Stomach (tissue), 9 donors: Measurements from ENCODE around the gene NKAIN2. TPM values are rescaled to one million over a fixed set of nuclear protein-coding genes. Genes with fewer than 3 reads are reported as not detected.

Experiments used
- DNase-seq, 2 donors: peaks; one replicate each; pipeline versions ENCODE4 v3.0.0 to v3.0.0-alpha.2; 2013 to 2019
- H3K27ac ChIP-seq, 5 donors: fragments of 200-600 bp in 4 of 5; sonication (generic) in 4 of 5; one replicate each; pipeline ENCODE4 v1.5.1; 2013 to 2019; ENCODE audit warnings: mild to moderate bottlenecking in 1 of 5, moderate library complexity in 1 of 5
- H3K27me3 ChIP-seq, 3 donors: fragments of 200-600 bp; sonication (generic); one replicate each; pipeline ENCODE4 v1.5.1; 2017 to 2019; ENCODE audit warnings: mixed run types in 1 of 3
- H3K36me3 ChIP-seq, 4 donors: fragments of 200-600 bp; sonication (generic); 1 replicate in 3 of 4; 2 replicates in 1 of 4; pipeline ENCODE4 v1.5.1; 2016 to 2019
- H3K4me1 ChIP-seq, 4 donors: fragments of 200-600 bp; sonication (generic); one replicate each; pipeline ENCODE4 v1.5.1; 2016 to 2019
- H3K4me3 ChIP-seq, 4 donors: fragments of 200-600 bp; sonication (generic) in 3 of 4; one replicate each; pipeline ENCODE4 v1.5.1; 2016 to 2019; ENCODE audit warnings: mild to moderate bottlenecking in 1 of 4
- H3K9me3 ChIP-seq, 4 donors: fragments of 200-600 bp; sonication (generic); one replicate each; pipeline ENCODE4 v1.5.1; 2016 to 2019
- CTCF ChIP-seq, 7 experiments: fragments of 450-650 bp in 4 of 7; fragments of 200-600 bp in 3 of 7; sonication (generic) in 3 of 7; IDR thresholded peaks; one replicate each; pipeline ENCODE4 v1.5.1; 2016 to 2019; ENCODE audit warnings: antibody characterized with exemption in 7 of 7, control low read depth in 2 of 7, mild to moderate bottlenecking in 1 of 7
- EP300 ChIP-seq: sonication (generic); formaldehyde crosslinking; IDR thresholded peaks from one replicate; pipeline ENCODE4 v1.6.1; 2017; ENCODE audit warnings: antibody characterized with exemption
- POLR2A ChIP-seq, 4 donors: fragments of 450-650 bp; IDR thresholded peaks; one replicate each; pipeline ENCODE4 v1.6.1; 2016; ENCODE audit warnings: antibody characterized with exemption in 4 of 4, control low read depth in 2 of 4, mild to moderate bottlenecking in 1 of 4, moderate library complexity in 1 of 4
- POLR2AphosphoS5 ChIP-seq, 3 donors: sonication (generic); formaldehyde crosslinking; IDR thresholded peaks; one replicate each; pipeline ENCODE4 v1.6.1; 2016; ENCODE audit warnings: antibody characterized with exemption in 3 of 3
- WGBS, 5 donors: extraction: QIAGEN DNeasy Blood & Tissue Kit in 3 of 5; methylation state at CpG; one replicate each; pipeline versions ENCODE4 v1.1.5 to v1.1.7; 2013 to 2018; 5-methylcytosine and 5-hydroxymethylcytosine counted together
- intact Hi-C: fragments of 100-400 bp; cut with DNase I; formaldehyde crosslinking; loops from one replicate; pipeline ENCODE4 v1.15.1; 2023; ENCODE audit warnings: low total_unique reads
- polyA plus RNA-seq, 3 donors: library from polyadenylated mRNA; stranded (reverse); fragments of 200-250 nt; gene quantifications; one replicate each; pipeline ENCODE4 v1.2.3, GENCODE V29; 2013
- total RNA-seq, 5 donors: library from RNA; depleted of rRNA; stranded (reverse); fragments of >200 nt; gene quantifications; one replicate each; pipeline versions ENCODE4 v1.1.0 to v1.2.3, GENCODE V29; 2014 to 2016
- donor health status: healthy with polysubstance abuse.
- donor health status: Bipolar disorder and iron deficiency.
- donor health status: healthy.

NKAIN2 gene
- total and polyA plus RNA-seq, 8 donors, result 0.13 to 9.6 (median 1.5) TPM; not detected in 5

GRCh38 chr6:124064317-124065113, 260.9 kb downstream of the NKAIN2 start:
- Histone ChIP-seq H3K9me3 (no peaks in the 10 kb centered on the region), H3K27me3 (no peaks in the 10 kb centered on the region), H3K36me3 (no peaks in the 10 kb centered on the region), H3K4me1 (no peaks in the 10 kb centered on the region), H3K4me3 (no peak overlapping the region), H3K27ac (no peak overlapping the region)
- WGBS, 5 donors, result 66 to 73% (median 73%) methylated on average over 3 of the region's 3 CpGs
- intact Hi-C loops, result no loop called here
- TF ChIP-seq CTCF (IDR thresholded peaks at IDR 0.05) (no peak), EP300 (no peak), POLR2A (IDR thresholded peaks at IDR 0.05) (no peak), POLR2AphosphoS5 (IDR thresholded peaks at IDR 0.05) (no peak)
- no peak for DNase-seq

- TF ChIP-seq EP300 (no peak), POLR2AphosphoS5 (IDR thresholded peaks at IDR 0.05) (no peak), POLR2A (IDR thresholded peaks at IDR 0.05) (no peak), CTCF (IDR thresholded peaks at IDR 0.05) (no peak)
- H3K27ac ChIP-seq, result no peak overlapping the region
- no peaks in the 10 kb centered on the region for H3K4me1 ChIP-seq
- no peaks in the 10 kb centered on the region for H3K27me3 ChIP-seq
- H3K4me3 ChIP-seq, result no peak overlapping the region
- no peak for DNase-seq
- intact Hi-C loops, result no loop called here
- no peaks in the 10 kb centered on the region for H3K9me3 ChIP-seq
- no peaks in the 10 kb centered on the region for H3K36me3 ChIP-seq
Measured at GRCh38 chr6:124066269-124066668, 262.6 kb downstream of the NKAIN2 start.

- H3K27ac ChIP-seq, result no peak overlapping the region
- DNase-seq, result no peak
- H3K36me3 ChIP-seq, result no peaks in the 10 kb centered on the region
- no peaks in the 10 kb centered on the region for H3K27me3 ChIP-seq
- intact Hi-C loops, result no loop called here
- TF ChIP-seq POLR2A (IDR thresholded peaks at IDR 0.05), result no peak
- TF ChIP-seq CTCF (IDR thresholded peaks at IDR 0.05), result no peak
- TF ChIP-seq EP300, result no peak
- TF ChIP-seq POLR2AphosphoS5 (IDR thresholded peaks at IDR 0.05), result no peak
- H3K4me1 ChIP-seq, result no peaks in the 10 kb centered on the region
- H3K9me3 ChIP-seq, result no peaks in the 10 kb centered on the region
- 58 to 69% (median 68%) methylated on average over 6 of the region's 6 CpGs for WGBS, 5 donors
- H3K4me3 ChIP-seq, result no peak overlapping the region
Measured at GRCh38 chr6:124066946-124067552, 263.4 kb downstream of the NKAIN2 start.

- WGBS, 5 donors, result 51 to 70% (median 59%) methylated on average over 5 of the region's 5 CpGs
- TF ChIP-seq EP300 (no peak), POLR2A (IDR thresholded peaks at IDR 0.05) (no peak), CTCF (IDR thresholded peaks at IDR 0.05) (no peak), POLR2AphosphoS5 (IDR thresholded peaks at IDR 0.05) (no peak)
- H3K36me3 ChIP-seq, result no peaks in the 10 kb centered on the region
- H3K9me3 ChIP-seq, result no peaks in the 10 kb centered on the region
- no peaks in the 10 kb centered on the region for H3K4me1 ChIP-seq
- DNase-seq, result no peak
- H3K27ac ChIP-seq, result no peak overlapping the region
- intact Hi-C loops, result no loop called here
- no peak overlapping the region for H3K4me3 ChIP-seq
- H3K27me3 ChIP-seq, result no peaks in the 10 kb centered on the region
Measured at GRCh38 chr6:124069230-124069950, 265.7 kb downstream of the NKAIN2 start.
